Lower leg skin (tissue), 3 donors: ENCODE data around the gene ENOX1.

Source experiments
- POLR2A ChIP-seq, 2 donors: fragments of 450-650 bp; IDR thresholded peaks; one replicate each; pipeline ENCODE4 v1.6.1; 2016 to 2017; ENCODE audit warnings: antibody characterized with exemption in 2 of 2, mild to moderate bottlenecking in 1 of 2, moderate library complexity in 1 of 2
- TF ChIP-seq, protein P1 (sequence below), 3 donors: fragments of 450-650 bp; IDR thresholded peaks; one replicate each; pipeline ENCODE4 v1.5.1; 2016; ENCODE audit warnings: antibody characterized with exemption in 3 of 3, mild to moderate bottlenecking in 3 of 3, moderate library complexity in 2 of 3

DNA sequence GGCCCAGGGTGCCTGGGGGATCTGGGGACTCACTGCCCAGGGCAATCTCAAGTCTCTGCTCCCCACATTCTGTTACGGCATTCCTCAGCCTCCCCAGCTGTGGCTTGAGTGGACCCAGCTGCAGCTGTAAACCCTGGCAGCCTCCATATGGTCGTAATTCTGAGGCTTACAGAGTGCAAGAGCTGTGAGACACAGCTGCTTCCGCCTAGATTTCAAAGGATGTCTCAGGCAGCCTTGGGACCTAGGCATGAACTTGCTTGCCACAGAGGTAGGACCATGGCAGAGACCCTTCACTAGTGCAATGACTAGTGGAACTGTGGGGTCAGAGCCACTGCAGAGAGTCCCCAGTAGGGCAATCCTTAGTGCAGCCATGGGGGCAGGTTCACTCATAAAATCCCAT lies 297.5 kb downstream of the ENOX1 start:
- TF ChIP-seq, protein P1, sequence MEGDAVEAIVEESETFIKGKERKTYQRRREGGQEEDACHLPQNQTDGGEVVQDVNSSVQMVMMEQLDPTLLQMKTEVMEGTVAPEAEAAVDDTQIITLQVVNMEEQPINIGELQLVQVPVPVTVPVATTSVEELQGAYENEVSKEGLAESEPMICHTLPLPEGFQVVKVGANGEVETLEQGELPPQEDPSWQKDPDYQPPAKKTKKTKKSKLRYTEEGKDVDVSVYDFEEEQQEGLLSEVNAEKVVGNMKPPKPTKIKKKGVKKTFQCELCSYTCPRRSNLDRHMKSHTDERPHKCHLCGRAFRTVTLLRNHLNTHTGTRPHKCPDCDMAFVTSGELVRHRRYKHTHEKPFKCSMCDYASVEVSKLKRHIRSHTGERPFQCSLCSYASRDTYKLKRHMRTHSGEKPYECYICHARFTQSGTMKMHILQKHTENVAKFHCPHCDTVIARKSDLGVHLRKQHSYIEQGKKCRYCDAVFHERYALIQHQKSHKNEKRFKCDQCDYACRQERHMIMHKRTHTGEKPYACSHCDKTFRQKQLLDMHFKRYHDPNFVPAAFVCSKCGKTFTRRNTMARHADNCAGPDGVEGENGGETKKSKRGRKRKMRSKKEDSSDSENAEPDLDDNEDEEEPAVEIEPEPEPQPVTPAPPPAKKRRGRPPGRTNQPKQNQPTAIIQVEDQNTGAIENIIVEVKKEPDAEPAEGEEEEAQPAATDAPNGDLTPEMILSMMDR (IDR thresholded peaks at IDR 0.05), result no peak
- no peak for TF ChIP-seq POLR2A (IDR thresholded peaks at IDR 0.05)
